HL-60 (cell line): Measurements from ENCODE around the gene ZSCAN5A.
"Not testable (repeated sequence)": the region's sequence is repeated elsewhere in the genome, so short reads cannot be mapped to it uniquely, and the experiment has no call there.

Source experiments
- DNase-seq, 2 experiments: peaks; one replicate each; pipeline ENCODE4 v3.0.0-alpha.2; 2010 to 2020; ENCODE audit warnings: low read depth in 1 of 2, low spot score in 1 of 2
- H3K27ac ChIP-seq: fragments of 250-450 bp; sonication (Bioruptor Pico); replicated peaks from 2 replicates; pipeline ENCODE4 v1.5.1; 2020; ENCODE audit warnings: mild to moderate bottlenecking, moderate library complexity
- H3K27me3 ChIP-seq: fragments of 250-450 bp; sonication (Bioruptor Pico); 2 replicates; pipeline ENCODE4 v1.5.1; 2021; ENCODE audit warnings: mild to moderate bottlenecking, moderate library complexity; ENCODE audit not compliant: insufficient read depth, poor library complexity, severe bottlenecking
- H3K4me3 ChIP-seq: replicated peaks from 2 replicates; pipeline ENCODE4 v1.5.1; 2011; ENCODE audit warnings: mild to moderate bottlenecking, control low read depth, low read length; ENCODE audit not compliant: insufficient read depth
- CTCF ChIP-seq: IDR thresholded peaks from one replicate; pipeline ENCODE4 v1.5.1; 2011; ENCODE audit warnings: low read length, control low read depth, inconsistent platforms; ENCODE audit not compliant: insufficient read depth
- GABPA ChIP-seq: IDR thresholded peaks from 2 replicates; pipeline ENCODE4 v1.6.1; 2012; ENCODE audit warnings: low read depth
- POLR2AphosphoS5 ChIP-seq: IDR thresholded peaks from 2 replicates; pipeline ENCODE4 v1.6.1; 2012; ENCODE audit warnings: low read depth
- REST ChIP-seq: IDR thresholded peaks from 2 replicates; pipeline ENCODE4 v1.6.1; 2012; ENCODE audit warnings: low read depth; ENCODE audit not compliant: insufficient replicate concordance
- SPI1 ChIP-seq: IDR thresholded peaks from 2 replicates; pipeline ENCODE4 v1.6.1; 2012; ENCODE audit warnings: low read depth, mild to moderate bottlenecking, borderline replicate concordance

Gene ZSCAN5A

GRCh38 chr19:56217039-56217949, 97.3 kb downstream of the ZSCAN5A start:
- DNase-seq = no peak
- Histone ChIP-seq H3K27ac (no peak overlapping the region), H3K27me3 (no peaks in the 10 kb centered on the region), H3K4me3 (peak overlapping the region; percentile 3; the same call in 1 of the 2 replicates)
- TF ChIP-seq SPI1 (no peak), CTCF (no peak), POLR2AphosphoS5 (no peak), GABPA (no peak), REST (no peak)

- no peak overlapping the region for H3K27ac ChIP-seq
- H3K27me3 ChIP-seq = no peaks in the 10 kb centered on the region
- no peak overlapping the region for H3K4me3 ChIP-seq
- DNase-seq = no peak
- TF ChIP-seq POLR2AphosphoS5 (no peak), CTCF (no peak), SPI1 (no peak), REST (no peak), GABPA (no peak)
Observed at GRCh38 chr19:56211718-56212117, 102.9 kb downstream of the ZSCAN5A start.

GRCh38 chr19:56210036-56210435, 104.6 kb downstream of the ZSCAN5A start:
- not testable (repeated sequence) for DNase-seq, H3K4me3 ChIP-seq, H3K27ac ChIP-seq, H3K27me3 ChIP-seq

- H3K4me3 ChIP-seq = no peak overlapping the region
- no peak for DNase-seq
- no peaks in the 10 kb centered on the region for H3K27me3 ChIP-seq
Observed at GRCh38 chr19:56209091-56209490, 105.5 kb downstream of the ZSCAN5A start.

More at GRCh38 chr19:56209091-56209490, 105.5 kb downstream of the ZSCAN5A start:
- TF ChIP-seq REST = no peak
- TF ChIP-seq GABPA = no peak
- no peak for TF ChIP-seq SPI1
- no peak for TF ChIP-seq POLR2AphosphoS5
- TF ChIP-seq CTCF = no peak
- no peak overlapping the region for H3K27ac ChIP-seq
